Measurements from ENCODE around the gene KLHDC10.

The KLHDC10 gene

DNA sequence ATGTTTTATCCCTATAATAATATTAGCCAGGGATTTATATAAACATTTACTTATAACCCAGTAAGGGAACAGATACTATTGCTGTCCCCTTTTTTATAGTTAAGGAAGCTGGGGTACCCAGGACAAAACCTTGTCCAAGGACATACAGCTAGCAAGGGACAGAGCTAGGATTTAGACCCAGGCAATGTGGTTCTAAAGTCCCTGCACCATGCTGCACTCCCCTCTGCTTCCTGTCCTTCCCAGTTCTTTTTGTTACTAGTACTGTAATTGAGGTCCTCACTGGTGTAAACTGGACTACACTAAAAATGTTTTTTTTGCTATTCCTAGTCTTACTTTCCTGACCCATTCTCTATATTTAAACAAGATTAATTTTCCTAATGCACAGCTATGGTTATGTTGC is 16.6 kb downstream of the KLHDC10 start:
- no peak overlapping the region for H3K27ac ChIP-seq (ENCODE audit: low read depth, low read length)
- no peaks in the 10 kb centered on the region for H3K27me3 ChIP-seq (ENCODE audit: control insufficient read depth, insufficient read depth, low read length)
- no peak overlapping the region for H3K4me3 ChIP-seq (ENCODE audit: low read length)
- H3K4me1 ChIP-seq (ENCODE audit: control insufficient read depth, insufficient read depth, low read length) = no peaks in the 10 kb centered on the region
- no peak overlapping the region for H3K9ac ChIP-seq (ENCODE audit: low read length)
- no peaks in the 10 kb centered on the region for H3K36me3 ChIP-seq (ENCODE audit: control insufficient read depth, insufficient read depth, low read length)

DNA sequence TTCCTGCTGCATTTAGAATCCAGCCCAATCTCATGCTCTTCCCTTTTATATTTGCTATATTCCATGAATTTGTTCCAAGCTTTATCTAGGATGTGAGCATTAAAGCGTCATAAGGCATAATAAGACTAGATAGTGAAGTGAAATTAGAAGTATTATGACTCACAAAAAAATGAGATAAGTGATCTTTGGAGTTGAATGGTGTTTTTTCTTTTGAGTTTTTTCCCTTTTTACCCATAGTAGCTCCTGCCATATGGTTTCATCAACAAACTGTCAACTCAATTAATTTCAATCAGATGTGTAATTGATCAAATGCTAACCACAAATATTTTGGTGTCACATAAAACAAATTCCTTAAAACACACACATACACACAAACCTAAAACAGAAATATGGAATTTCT is 17.0 kb downstream of the KLHDC10 start:
- H3K27me3 ChIP-seq (ENCODE audit: control insufficient read depth, insufficient read depth, low read length) = no peaks in the 10 kb centered on the region
- H3K4me3 ChIP-seq (ENCODE audit: low read length) = no peak overlapping the region
- H3K9ac ChIP-seq (ENCODE audit: low read length) = no peak overlapping the region
- H3K27ac ChIP-seq (ENCODE audit: low read depth, low read length) = no peak overlapping the region
- no peaks in the 10 kb centered on the region for H3K36me3 ChIP-seq (ENCODE audit: control insufficient read depth, insufficient read depth, low read length)
- no peaks in the 10 kb centered on the region for H3K4me1 ChIP-seq (ENCODE audit: control insufficient read depth, insufficient read depth, low read length)

DNA sequence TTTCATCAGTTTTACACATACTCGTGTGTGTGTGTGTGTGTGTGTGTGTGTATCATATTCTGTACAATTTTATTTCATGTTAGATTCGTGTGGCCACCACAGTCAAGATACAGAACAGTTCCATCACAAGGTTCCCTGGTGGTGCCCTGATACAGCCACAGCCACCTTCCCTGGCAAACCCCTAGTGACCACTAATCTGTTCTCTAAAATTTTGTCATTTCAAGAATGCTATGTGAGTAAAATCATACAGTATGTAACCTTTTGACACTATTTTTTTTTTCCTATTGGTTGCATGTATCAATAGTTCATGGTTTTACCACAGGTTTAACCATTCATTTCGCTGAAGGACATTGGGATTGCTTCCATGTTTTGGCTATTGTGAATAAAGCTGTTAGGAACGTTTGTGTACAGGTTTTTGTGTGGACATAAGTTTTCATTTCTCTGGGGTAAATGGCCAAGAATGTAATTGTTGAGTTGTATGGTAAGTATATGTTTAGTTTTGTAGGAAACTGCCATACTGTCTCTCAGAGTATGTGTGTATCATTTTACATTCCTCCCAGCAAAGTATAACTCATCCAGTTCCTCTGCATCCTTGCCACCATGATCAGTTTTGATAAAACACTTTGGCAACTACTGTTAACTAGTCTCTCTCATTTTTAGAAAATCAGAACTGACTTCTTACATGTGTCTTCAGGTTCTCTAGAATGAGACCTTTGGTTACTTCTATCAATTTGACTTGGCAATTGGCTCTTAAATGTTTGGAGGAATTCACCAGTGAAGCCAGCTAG is 20.6 kb downstream of the KLHDC10 start:
- no peaks in the 10 kb centered on the region for H3K36me3 ChIP-seq (ENCODE audit: control insufficient read depth, insufficient read depth, low read length)
- no peak overlapping the region for H3K4me3 ChIP-seq (ENCODE audit: low read length)
- no peaks in the 10 kb centered on the region for H3K4me1 ChIP-seq (ENCODE audit: control insufficient read depth, insufficient read depth, low read length)
- no peaks in the 10 kb centered on the region for H3K27me3 ChIP-seq (ENCODE audit: control insufficient read depth, insufficient read depth, low read length)
- H3K9ac ChIP-seq (ENCODE audit: low read length) = no peak overlapping the region
- H3K27ac ChIP-seq (ENCODE audit: low read depth, low read length) = no peak overlapping the region

DNA sequence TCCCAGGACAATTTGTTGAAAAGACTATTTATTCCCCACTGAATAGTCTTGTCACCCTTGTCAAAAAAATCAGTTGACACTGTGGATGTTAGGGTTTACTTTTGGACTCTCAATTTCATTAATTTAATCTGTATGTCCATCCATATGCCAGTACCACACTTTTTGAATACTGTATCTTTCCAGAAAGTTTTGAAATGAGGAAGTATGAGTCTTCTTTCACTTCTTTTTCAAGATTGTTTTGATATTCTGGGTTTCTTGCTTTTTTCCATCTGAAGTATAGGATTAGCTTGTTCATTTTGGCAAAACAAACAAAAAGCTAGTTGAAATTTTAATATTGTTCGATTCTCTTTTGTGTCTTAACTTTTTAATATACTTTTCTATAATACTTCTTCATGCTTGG is 21.7 kb downstream of the KLHDC10 start:
- Histone ChIP-seq H3K27me3 (ENCODE audit: control insufficient read depth, insufficient read depth, low read length) (no peaks in the 10 kb centered on the region), H3K36me3 (ENCODE audit: control insufficient read depth, insufficient read depth, low read length) (no peaks in the 10 kb centered on the region), H3K4me3 (ENCODE audit: low read length) (no peak overlapping the region), H3K27ac (ENCODE audit: low read depth, low read length) (no peak overlapping the region), H3K9ac (ENCODE audit: low read length) (no peak overlapping the region), H3K4me1 (ENCODE audit: control insufficient read depth, insufficient read depth, low read length) (no peaks in the 10 kb centered on the region)

DNA sequence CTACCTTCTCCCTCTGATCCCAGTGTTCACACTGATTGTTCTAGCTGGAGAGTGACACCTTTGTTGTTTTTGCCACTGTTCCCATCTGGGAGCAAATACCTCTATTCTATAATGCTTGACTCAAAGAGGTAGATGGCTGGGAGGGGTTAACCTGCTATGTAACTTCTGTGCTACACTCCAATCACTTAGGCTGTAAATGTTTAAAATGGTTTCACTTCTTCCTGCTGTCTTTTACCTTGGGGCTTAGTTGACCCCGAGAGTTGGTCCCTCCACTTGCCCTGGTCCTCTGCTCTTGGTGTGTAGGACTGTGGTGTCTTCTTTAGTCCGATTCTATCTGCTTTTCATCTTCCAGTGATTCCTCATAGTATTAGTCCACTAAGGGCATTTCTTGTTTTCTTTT is 22.3 kb downstream of the KLHDC10 start:
- Histone ChIP-seq H3K4me1 (ENCODE audit: control insufficient read depth, insufficient read depth, low read length) (no peaks in the 10 kb centered on the region), H3K27ac (ENCODE audit: low read depth, low read length) (no peak overlapping the region), H3K9ac (ENCODE audit: low read length) (no peak overlapping the region)

DNA sequence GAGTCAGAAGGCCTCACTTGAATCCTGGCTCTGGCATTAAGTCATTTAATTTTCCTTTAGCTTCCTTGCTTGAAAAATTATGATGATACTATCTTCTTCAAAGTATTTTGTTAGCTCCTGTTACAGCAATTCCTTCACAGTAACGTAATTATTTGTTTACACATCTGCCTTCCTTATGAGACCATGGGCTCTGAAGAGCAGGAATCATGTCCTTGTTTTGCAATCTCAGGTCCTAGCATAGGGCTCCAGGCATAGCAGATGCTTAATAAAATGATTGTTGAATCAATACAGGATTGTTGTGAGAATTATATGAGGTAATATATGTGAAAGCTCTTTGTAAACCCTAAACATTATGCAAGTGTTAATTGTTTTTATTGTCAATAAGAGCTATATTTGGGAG is 25.5 kb downstream of the KLHDC10 start:
- no peak overlapping the region for H3K4me3 ChIP-seq (ENCODE audit: low read length)
- H3K27ac ChIP-seq (ENCODE audit: low read depth, low read length) = no peak overlapping the region
- H3K9ac ChIP-seq (ENCODE audit: low read length) = no peak overlapping the region
- H3K27me3 ChIP-seq (ENCODE audit: control insufficient read depth, insufficient read depth, low read length) = no peaks in the 10 kb centered on the region
- no peaks in the 10 kb centered on the region for H3K4me1 ChIP-seq (ENCODE audit: control insufficient read depth, insufficient read depth, low read length)
- H3K36me3 ChIP-seq (ENCODE audit: control insufficient read depth, insufficient read depth, low read length) = no peaks in the 10 kb centered on the region

More for the DNA sequence above, 22.3 kb downstream of the KLHDC10 start:
- no peak overlapping the region for H3K4me3 ChIP-seq (ENCODE audit: low read length)
- no peaks in the 10 kb centered on the region for H3K36me3 ChIP-seq (ENCODE audit: control insufficient read depth, insufficient read depth, low read length)
- no peaks in the 10 kb centered on the region for H3K27me3 ChIP-seq (ENCODE audit: control insufficient read depth, insufficient read depth, low read length)

DNA sequence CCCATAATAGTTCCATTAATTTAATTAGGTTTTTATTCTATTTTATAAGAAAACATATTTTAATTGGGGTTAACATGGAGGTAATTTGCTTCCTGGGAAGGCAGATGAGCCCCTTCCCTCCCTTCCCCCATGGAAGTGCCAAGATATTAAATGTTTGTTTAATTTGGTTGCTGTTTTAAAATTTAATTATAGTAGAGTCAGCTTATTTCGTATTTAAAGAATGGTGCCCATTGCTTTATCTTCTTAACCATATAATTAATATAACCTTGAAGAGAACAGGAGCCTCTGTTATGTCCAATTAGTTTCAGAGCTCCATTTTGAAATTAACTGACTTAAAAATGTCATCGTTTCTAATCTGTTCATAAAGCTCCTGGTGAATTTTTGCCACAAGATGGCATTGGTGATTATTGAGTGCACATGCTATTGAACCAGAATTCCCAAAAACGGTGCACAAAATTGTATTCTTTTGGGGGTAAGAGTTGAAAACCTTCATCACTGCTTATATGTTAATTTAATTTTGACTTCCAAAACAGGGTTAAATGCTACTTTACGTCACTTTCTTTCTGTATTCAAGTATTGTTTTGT is 26.0 kb downstream of the KLHDC10 start:
- H3K27ac ChIP-seq (ENCODE audit: low read depth, low read length) = no peak overlapping the region
- H3K36me3 ChIP-seq (ENCODE audit: control insufficient read depth, insufficient read depth, low read length) = no peaks in the 10 kb centered on the region
- no peak overlapping the region for H3K9ac ChIP-seq (ENCODE audit: low read length)
- H3K4me3 ChIP-seq (ENCODE audit: low read length) = no peak overlapping the region
- H3K27me3 ChIP-seq (ENCODE audit: control insufficient read depth, insufficient read depth, low read length) = no peaks in the 10 kb centered on the region
- no peaks in the 10 kb centered on the region for H3K4me1 ChIP-seq (ENCODE audit: control insufficient read depth, insufficient read depth, low read length)

DNA sequence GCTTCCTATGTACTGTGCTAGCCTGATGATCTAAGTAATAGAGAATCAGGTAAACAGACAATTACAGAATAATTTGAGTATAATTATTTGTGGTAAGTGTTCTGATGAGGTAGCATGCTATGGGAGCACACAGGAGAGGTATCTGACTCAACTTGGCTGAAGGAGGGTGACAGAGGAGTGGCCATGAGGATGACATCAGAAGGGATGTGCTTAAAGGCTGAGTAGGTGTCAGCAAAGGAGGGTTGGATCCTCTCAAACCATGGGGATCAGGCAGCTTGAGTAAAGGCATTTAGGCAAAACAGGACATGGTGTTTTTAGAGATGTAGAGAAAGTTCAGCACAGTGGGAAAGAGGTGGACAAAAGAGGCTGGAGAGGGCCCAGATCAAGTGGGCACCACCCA is 29.0 kb downstream of the KLHDC10 start:
- H3K4me1 ChIP-seq (ENCODE audit: control insufficient read depth, insufficient read depth, low read length) = no peaks in the 10 kb centered on the region
- H3K9ac ChIP-seq (ENCODE audit: low read length) = no peak overlapping the region
- no peak overlapping the region for H3K4me3 ChIP-seq (ENCODE audit: low read length)
- H3K27me3 ChIP-seq (ENCODE audit: control insufficient read depth, insufficient read depth, low read length) = no peaks in the 10 kb centered on the region
- no peak overlapping the region for H3K27ac ChIP-seq (ENCODE audit: low read depth, low read length)
- no peaks in the 10 kb centered on the region for H3K36me3 ChIP-seq (ENCODE audit: control insufficient read depth, insufficient read depth, low read length)

DNA sequence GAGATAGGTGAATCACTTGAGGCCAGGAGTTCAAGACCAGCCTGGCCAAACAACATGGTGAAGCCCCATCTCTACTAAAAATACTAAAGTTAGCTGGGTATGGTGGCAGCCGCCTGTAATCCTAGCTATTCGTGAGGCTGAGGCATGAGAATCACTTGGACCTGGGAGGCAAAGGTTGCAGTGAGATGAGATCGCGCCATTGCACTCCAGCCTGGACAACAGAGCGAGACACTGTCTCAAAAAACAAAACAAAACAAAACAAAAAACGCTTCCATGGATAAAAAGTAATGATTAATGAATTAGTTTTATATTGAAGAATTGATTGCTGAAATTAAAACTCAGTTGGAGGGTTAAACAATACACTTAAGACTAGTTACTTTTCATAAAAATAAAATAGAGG is 32.3 kb downstream of the KLHDC10 start:
- H3K4me1 ChIP-seq (ENCODE audit: control insufficient read depth, insufficient read depth, low read length) = no peaks in the 10 kb centered on the region
- no peaks in the 10 kb centered on the region for H3K27me3 ChIP-seq (ENCODE audit: control insufficient read depth, insufficient read depth, low read length)
- no peak overlapping the region for H3K9ac ChIP-seq (ENCODE audit: low read length)
- H3K36me3 ChIP-seq (ENCODE audit: control insufficient read depth, insufficient read depth, low read length) = no peaks in the 10 kb centered on the region
- H3K4me3 ChIP-seq (ENCODE audit: low read length) = no peak overlapping the region
- no peak overlapping the region for H3K27ac ChIP-seq (ENCODE audit: low read depth, low read length)

DNA sequence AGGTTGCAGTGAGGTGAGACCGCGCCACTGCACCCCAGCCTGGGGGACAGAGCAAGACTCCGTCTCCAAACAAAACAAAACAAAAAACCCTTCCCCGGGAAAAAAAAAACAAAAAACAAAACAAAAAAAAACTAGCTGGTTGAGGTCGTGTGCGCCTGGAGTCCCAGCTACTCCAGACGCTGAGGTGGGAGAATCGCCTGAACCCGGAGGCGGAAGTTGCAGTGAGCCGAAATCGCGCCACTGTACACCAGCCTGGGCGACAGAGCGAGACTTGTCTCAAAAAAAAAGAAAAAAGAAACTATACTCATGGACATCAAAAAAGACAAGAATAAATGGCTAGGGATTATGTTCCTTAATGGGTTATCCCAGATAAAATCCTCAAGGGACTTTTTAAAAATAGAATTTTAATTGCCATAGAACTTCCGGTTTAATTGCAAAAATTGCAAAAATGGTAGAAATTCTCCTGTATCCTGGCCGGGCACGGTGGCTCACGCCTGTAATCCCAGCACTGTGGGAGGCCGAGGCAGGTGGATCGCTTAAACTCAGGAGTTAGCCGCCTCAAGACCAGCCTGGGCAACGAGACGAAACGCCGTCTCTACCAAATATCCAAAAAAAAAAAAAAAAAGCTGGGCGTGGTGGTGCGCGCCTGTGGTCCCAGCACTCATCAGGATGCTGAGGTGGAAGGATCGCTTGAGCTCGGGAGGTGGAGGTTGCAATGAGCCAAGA is 37.8 kb downstream of the KLHDC10 start:
- no peak overlapping the region for H3K9ac ChIP-seq (ENCODE audit: low read length)
- no peaks in the 10 kb centered on the region for H3K27me3 ChIP-seq (ENCODE audit: control insufficient read depth, insufficient read depth, low read length)
- no peaks in the 10 kb centered on the region for H3K36me3 ChIP-seq (ENCODE audit: control insufficient read depth, insufficient read depth, low read length)
- H3K27ac ChIP-seq (ENCODE audit: low read depth, low read length) = no peak overlapping the region
- H3K4me3 ChIP-seq (ENCODE audit: low read length) = no peak overlapping the region
- no peaks in the 10 kb centered on the region for H3K4me1 ChIP-seq (ENCODE audit: control insufficient read depth, insufficient read depth, low read length)

DNA sequence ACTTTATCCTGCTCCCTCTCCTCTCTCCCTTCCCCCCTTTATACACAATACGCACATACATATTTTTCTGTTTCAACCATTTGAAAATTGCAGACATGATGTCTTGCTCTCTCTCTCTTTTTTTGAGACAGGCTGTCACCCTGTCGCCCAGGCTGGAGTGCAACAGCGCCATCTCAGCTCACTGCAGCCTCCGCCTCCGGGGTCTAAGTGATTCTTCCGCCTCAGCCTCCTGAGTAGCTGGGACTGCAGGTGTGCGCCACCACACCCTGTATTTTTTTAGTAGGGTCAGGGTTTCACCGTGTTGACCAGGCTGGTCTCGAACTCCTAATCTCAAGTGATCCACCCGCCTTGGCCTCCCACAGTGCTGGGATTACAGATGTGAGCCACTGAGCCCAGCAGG is 38.5 kb downstream of the KLHDC10 start:
- Histone ChIP-seq H3K27ac (ENCODE audit: low read depth, low read length) (no peak overlapping the region), H3K4me3 (ENCODE audit: low read length) (no peak overlapping the region)

DNA sequence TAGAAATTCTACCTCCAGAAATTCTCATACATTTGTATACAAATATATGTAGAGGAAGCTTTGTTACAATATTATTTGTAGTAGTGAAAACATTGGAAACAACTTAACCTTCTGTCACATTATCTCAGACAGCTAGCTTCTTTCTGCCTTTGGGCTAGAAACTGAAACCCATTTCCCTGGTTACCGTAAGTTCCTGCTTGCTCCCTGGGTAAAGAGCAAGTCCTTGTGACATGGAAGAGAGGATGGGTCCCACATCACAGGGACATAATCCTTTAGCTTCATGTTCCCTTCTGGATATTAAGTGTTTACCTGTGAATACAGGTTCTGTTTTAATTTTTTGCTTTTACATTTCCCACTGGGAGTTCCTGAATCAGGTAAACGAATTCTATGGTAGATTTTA is 41.8 kb downstream of the KLHDC10 start:
- H3K27ac ChIP-seq (ENCODE audit: low read depth, low read length) = no peak overlapping the region

More for the DNA sequence above, 38.5 kb downstream of the KLHDC10 start:
- H3K36me3 ChIP-seq (ENCODE audit: control insufficient read depth, insufficient read depth, low read length) = no peaks in the 10 kb centered on the region
- no peaks in the 10 kb centered on the region for H3K27me3 ChIP-seq (ENCODE audit: control insufficient read depth, insufficient read depth, low read length)
- no peaks in the 10 kb centered on the region for H3K4me1 ChIP-seq (ENCODE audit: control insufficient read depth, insufficient read depth, low read length)
- H3K9ac ChIP-seq (ENCODE audit: low read length) = no peak overlapping the region

More for the DNA sequence above, 41.8 kb downstream of the KLHDC10 start:
- Histone ChIP-seq H3K36me3 (ENCODE audit: control insufficient read depth, insufficient read depth, low read length) (peaks cover under 1% of the 10 kb centered on the region), H3K4me1 (ENCODE audit: control insufficient read depth, insufficient read depth, low read length) (no peaks in the 10 kb centered on the region), H3K27me3 (ENCODE audit: control insufficient read depth, insufficient read depth, low read length) (no peaks in the 10 kb centered on the region), H3K4me3 (ENCODE audit: low read length) (no peak overlapping the region), H3K9ac (ENCODE audit: low read length) (no peak overlapping the region)
